Measurements from ENCODE around the gene GPC6.

Gene GPC6

DNA sequence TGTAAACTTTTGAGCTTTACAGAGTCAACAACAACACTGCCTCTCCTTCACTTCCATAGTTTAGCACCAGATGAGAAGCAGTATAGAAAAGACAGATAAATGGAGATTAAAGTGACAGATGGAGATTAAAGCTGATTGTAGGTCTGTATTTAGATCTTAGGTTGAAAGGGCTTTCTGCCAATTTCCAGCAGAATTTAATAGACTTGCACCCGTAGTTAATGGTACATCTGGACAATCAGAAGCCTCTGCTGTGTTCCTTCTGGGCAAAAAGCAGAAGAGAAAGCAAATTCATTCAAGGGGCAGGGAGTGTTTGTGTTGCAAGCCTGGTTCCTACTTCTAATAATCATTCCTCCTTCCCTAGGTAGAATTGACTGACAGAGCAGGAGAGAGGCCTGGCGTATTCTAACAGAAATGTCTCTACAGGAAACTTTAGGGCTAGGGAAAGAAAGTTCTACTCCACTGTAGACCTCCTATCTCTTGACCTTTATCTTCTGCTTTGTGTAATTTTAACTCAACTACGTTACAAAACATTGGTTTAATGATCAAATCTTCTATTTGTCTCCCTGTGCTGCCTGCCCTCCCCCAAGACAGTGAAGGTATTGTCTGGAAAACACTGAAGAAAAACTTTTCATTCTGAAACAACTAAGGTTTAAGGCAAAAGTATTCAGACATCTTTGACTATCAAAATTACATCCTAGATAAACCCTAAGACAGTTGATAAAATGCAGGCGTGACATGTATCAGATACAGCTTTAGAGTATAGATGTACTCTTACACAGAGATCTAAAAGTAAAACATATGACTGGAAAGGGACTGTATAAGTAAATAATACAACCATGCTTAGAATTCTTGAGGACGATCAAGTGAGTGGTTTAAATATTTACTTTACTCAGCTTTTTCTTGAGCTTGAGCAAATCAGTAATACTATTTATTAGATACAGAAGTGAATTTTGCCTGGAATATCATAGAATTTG is 44.4 kb downstream of the GPC6 start:
- no peaks in the 10 kb centered on the region for H3K36me3 ChIP-seq (ENCODE audit: control insufficient read depth in 1 of 2, insufficient read depth in 2 of 2, low read length in 2 of 2)
- H3K27ac ChIP-seq (ENCODE audit: low read length) = no peak overlapping the region

DNA sequence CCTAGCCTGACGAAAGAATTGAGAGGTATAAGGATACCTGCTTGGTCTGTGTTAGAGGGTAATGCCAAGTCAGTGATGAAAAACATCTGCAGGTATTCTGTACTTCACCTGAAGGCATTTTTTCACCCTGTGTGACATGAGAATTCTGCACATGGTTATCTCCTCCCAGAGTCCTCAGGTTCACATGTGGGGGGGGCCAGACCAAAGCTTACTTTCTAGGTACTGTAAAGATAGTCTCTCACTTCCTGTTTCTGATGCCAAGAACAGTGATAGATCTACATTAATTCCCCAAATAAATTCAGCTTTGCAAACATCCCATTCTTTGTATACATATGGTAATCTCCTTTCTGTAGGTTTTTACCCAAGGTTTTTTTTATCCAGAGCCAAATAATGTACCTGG is 53.4 kb downstream of the GPC6 start:
- no peak overlapping the region for H3K4me3 ChIP-seq (ENCODE audit: low read depth in 1 of 2, low read length in 2 of 2)
- H3K9me3 ChIP-seq (ENCODE audit: control insufficient read depth in 1 of 2, low read length in 2 of 2) = no peaks in the 10 kb centered on the region
- H3K4me1 ChIP-seq (ENCODE audit: control insufficient read depth in 1 of 2, insufficient read depth in 2 of 2, low read length in 2 of 2) = no peaks in the 10 kb centered on the region
- H3K36me3 ChIP-seq (ENCODE audit: control insufficient read depth in 1 of 2, insufficient read depth in 2 of 2, low read length in 2 of 2) = no peaks in the 10 kb centered on the region
- H3K27me3 ChIP-seq (ENCODE audit: low read depth, low read length) = no peaks in the 10 kb centered on the region
- no peak overlapping the region for H3K27ac ChIP-seq (ENCODE audit: low read length)

More for the DNA sequence above, 44.4 kb downstream of the GPC6 start:
- Histone ChIP-seq H3K27me3 (ENCODE audit: low read depth, low read length) (no peaks in the 10 kb centered on the region), H3K4me1 (ENCODE audit: control insufficient read depth in 1 of 2, insufficient read depth in 2 of 2, low read length in 2 of 2) (no peaks in the 10 kb centered on the region), H3K9me3 (ENCODE audit: control insufficient read depth in 1 of 2, low read length in 2 of 2) (no peaks in the 10 kb centered on the region), H3K4me3 (ENCODE audit: low read depth in 1 of 2, low read length in 2 of 2) (no peak overlapping the region)

DNA sequence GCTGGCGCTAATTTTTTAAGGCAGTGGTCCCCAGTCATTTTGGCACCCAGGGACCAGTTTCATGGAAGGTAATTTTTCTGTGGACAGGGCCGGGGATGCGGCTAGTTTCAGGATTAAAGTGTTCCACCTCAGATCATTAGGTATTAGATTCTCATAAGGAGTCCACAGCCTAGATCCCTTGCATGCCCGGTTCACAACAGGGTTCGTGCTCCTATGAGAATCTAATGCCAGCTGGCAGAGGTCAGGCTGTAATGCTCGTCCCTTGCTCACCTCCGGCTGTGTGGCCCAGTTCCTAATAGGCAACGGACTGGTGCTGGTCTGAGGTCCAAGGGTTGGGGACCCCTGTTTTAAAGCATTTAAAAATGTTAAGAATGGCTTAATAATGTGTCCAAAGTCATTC is 54.1 kb downstream of the GPC6 start:
- Histone ChIP-seq H3K4me1 (ENCODE audit: control insufficient read depth in 1 of 2, insufficient read depth in 2 of 2, low read length in 2 of 2) (no peaks in the 10 kb centered on the region), H3K36me3 (ENCODE audit: control insufficient read depth in 1 of 2, insufficient read depth in 2 of 2, low read length in 2 of 2) (no peaks in the 10 kb centered on the region), H3K9me3 (ENCODE audit: control insufficient read depth in 1 of 2, low read length in 2 of 2) (no peaks in the 10 kb centered on the region), H3K27ac (ENCODE audit: low read length) (no peak overlapping the region), H3K27me3 (ENCODE audit: low read depth, low read length) (no peaks in the 10 kb centered on the region), H3K4me3 (ENCODE audit: low read depth in 1 of 2, low read length in 2 of 2) (no peak overlapping the region)

DNA sequence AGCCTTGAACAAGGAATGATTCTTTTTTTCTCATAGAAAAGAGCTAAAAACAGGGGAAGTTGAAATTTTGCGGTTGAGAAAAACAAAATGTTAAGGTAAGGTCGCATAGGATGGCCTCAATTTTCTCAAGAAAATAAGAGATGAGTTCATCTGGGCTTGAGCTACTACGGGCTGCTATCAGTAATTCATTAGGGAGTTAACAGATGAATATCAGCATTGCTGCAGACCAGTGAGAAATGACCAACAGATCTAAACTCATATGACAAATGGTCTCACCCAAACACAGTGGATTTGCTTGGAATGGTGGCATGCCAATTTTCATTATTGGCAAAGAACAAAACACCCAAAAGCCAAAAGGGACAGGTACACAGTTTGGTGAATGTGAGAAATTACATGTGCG is 56.6 kb downstream of the GPC6 start:
- Histone ChIP-seq H3K9me3 (ENCODE audit: control insufficient read depth in 1 of 2, low read length in 2 of 2) (no peaks in the 10 kb centered on the region), H3K4me3 (ENCODE audit: low read depth in 1 of 2, low read length in 2 of 2) (no peak overlapping the region), H3K36me3 (ENCODE audit: control insufficient read depth in 1 of 2, insufficient read depth in 2 of 2, low read length in 2 of 2) (no peaks in the 10 kb centered on the region), H3K4me1 (ENCODE audit: control insufficient read depth in 1 of 2, insufficient read depth in 2 of 2, low read length in 2 of 2) (no peaks in the 10 kb centered on the region), H3K27ac (ENCODE audit: low read length) (no peak overlapping the region), H3K27me3 (ENCODE audit: low read depth, low read length) (no peaks in the 10 kb centered on the region)

DNA sequence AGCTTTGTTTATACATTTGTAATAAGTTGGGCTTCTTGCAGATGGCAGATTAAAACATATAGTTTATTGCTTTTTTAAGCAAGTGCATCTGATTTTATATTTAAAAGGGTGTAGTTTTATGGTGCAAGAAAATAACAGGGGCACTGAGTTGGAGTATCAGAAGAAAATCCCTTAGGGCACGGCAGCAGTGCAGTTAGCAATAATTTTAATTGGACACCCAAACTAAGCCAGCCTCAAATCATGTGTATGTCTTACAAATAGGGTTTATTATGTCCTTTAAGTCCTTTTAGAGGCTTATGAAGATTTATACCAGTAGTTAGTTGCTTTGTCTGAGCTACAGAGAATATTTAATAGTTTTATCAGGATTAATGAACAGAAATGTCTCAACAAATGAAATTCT is 57.5 kb downstream of the GPC6 start:
- H3K36me3 ChIP-seq (ENCODE audit: control insufficient read depth in 1 of 2, insufficient read depth in 2 of 2, low read length in 2 of 2) = no peaks in the 10 kb centered on the region
- no peak overlapping the region for H3K27ac ChIP-seq (ENCODE audit: low read length)
- no peaks in the 10 kb centered on the region for H3K4me1 ChIP-seq (ENCODE audit: control insufficient read depth in 1 of 2, insufficient read depth in 2 of 2, low read length in 2 of 2)
- no peaks in the 10 kb centered on the region for H3K9me3 ChIP-seq (ENCODE audit: control insufficient read depth in 1 of 2, low read length in 2 of 2)
- no peaks in the 10 kb centered on the region for H3K27me3 ChIP-seq (ENCODE audit: low read depth, low read length)
- no peak overlapping the region for H3K4me3 ChIP-seq (ENCODE audit: low read depth in 1 of 2, low read length in 2 of 2)

DNA sequence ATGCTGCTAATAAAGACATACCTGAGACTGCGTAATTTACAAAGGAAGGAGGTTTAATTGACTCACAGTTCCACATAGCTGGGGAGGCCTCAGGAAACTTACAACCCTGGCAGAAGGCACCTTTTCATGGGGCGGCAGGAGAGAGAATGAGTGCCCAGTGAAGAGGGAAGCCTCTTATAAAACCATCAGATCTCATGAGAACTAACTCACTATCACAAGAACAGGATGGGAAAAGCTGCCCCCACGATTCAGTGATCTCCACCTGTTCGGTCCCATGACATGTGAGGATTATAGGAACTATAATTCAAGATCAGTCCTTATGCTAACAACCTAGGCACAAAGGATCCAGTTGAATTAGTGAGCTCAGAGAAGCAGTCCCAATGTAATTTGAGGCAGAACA is 59.4 kb downstream of the GPC6 start:
- no peaks in the 10 kb centered on the region for H3K4me1 ChIP-seq (ENCODE audit: control insufficient read depth in 1 of 2, insufficient read depth in 2 of 2, low read length in 2 of 2)
- H3K36me3 ChIP-seq (ENCODE audit: control insufficient read depth in 1 of 2, insufficient read depth in 2 of 2, low read length in 2 of 2) = no peaks in the 10 kb centered on the region
- no peaks in the 10 kb centered on the region for H3K9me3 ChIP-seq (ENCODE audit: control insufficient read depth in 1 of 2, low read length in 2 of 2)
- H3K27ac ChIP-seq (ENCODE audit: low read length) = no peak overlapping the region
- no peaks in the 10 kb centered on the region for H3K27me3 ChIP-seq (ENCODE audit: low read depth, low read length)
- no peak overlapping the region for H3K4me3 ChIP-seq (ENCODE audit: low read depth in 1 of 2, low read length in 2 of 2)

DNA sequence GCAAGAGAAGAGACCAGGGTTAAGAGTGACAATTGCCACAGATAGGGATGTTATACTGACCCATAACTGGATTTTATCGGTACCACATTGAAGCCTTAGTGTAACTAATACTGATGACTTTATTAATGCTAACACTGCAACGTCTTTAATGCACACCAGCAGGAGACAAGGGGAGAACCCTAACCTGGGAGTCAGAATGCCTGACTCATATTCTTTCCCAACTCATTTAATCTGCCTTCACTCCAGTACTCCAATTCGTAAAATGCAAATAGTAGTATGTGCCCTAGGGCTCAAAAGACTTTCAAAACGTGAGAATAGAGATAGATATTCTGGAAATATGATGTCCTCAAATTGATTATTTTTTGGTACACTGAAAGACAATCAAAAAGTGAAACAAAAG is 62.4 kb downstream of the GPC6 start:
- no peaks in the 10 kb centered on the region for H3K4me1 ChIP-seq (ENCODE audit: control insufficient read depth in 1 of 2, insufficient read depth in 2 of 2, low read length in 2 of 2)
- H3K36me3 ChIP-seq (ENCODE audit: control insufficient read depth in 1 of 2, insufficient read depth in 2 of 2, low read length in 2 of 2) = no peaks in the 10 kb centered on the region
- no peak overlapping the region for H3K27ac ChIP-seq (ENCODE audit: low read length)
- H3K4me3 ChIP-seq (ENCODE audit: low read depth in 1 of 2, low read length in 2 of 2) = no peak overlapping the region
- no peaks in the 10 kb centered on the region for H3K9me3 ChIP-seq (ENCODE audit: control insufficient read depth in 1 of 2, low read length in 2 of 2)
- no peaks in the 10 kb centered on the region for H3K27me3 ChIP-seq (ENCODE audit: low read depth, low read length)

DNA sequence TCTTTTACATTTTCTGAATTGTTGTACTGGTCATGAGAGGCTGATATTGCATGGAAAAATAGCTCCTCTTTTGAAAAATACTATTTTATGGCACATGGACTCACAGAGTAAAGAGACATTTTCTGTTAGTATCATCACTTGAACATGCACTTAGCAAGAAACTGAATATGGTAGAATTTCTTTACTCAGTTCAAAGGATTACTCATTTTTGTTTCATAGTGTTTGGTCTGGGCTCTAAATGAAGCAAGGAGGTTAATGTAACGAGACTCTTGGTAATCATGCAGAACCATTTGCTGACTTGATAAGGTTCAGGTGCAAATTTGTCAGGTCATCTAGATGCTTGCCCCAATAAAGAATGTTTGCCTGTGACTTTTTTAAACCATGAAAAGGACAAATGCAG is 63.2 kb downstream of the GPC6 start:
- H3K9me3 ChIP-seq (ENCODE audit: control insufficient read depth in 1 of 2, low read length in 2 of 2) = no peaks in the 10 kb centered on the region
- H3K4me3 ChIP-seq (ENCODE audit: low read depth in 1 of 2, low read length in 2 of 2) = no peak overlapping the region
- H3K36me3 ChIP-seq (ENCODE audit: control insufficient read depth in 1 of 2, insufficient read depth in 2 of 2, low read length in 2 of 2) = no peaks in the 10 kb centered on the region
- H3K27me3 ChIP-seq (ENCODE audit: low read depth, low read length) = no peaks in the 10 kb centered on the region
- H3K4me1 ChIP-seq (ENCODE audit: control insufficient read depth in 1 of 2, insufficient read depth in 2 of 2, low read length in 2 of 2) = no peaks in the 10 kb centered on the region
- no peak overlapping the region for H3K27ac ChIP-seq (ENCODE audit: low read length)

DNA sequence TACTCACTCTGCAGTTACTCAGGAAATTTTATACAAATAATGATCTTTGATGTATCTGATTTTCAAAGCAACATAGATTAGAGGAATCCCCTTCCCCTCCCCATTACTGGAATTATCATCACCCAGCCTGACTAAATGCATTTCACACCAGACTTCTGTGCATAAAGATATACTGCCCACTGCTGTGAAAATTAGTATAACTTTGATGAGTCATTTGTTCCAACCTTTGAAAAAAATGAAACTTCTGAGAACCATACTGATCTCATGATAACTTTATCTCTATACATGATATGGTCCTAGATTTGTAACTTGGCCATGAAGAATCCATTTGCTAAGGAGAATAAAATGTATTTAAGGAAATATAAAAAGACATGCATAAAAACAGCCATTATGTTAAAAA is 63.9 kb downstream of the GPC6 start:
- H3K4me1 ChIP-seq (ENCODE audit: control insufficient read depth in 1 of 2, insufficient read depth in 2 of 2, low read length in 2 of 2) = no peaks in the 10 kb centered on the region
- no peaks in the 10 kb centered on the region for H3K9me3 ChIP-seq (ENCODE audit: control insufficient read depth in 1 of 2, low read length in 2 of 2)

DNA sequence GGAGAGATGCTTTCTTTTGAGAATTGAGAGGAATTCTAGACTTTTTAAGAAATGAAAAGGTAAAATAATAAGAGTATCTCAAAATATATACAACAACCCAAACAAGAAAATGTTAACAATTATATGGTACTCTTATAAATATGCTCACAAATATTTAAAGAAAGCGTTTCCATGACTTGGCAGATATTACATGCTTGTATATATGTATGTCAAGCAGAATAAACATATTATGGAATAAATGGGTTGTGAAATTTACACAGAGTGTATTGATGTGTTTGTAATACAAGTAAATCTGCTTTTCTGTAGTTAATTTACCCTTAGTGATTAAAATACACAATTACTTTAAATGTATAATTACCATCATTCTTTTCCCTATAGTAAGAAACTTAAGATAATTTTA is 65.8 kb downstream of the GPC6 start:
- Histone ChIP-seq H3K27me3 (ENCODE audit: low read depth, low read length) (no peaks in the 10 kb centered on the region), H3K36me3 (ENCODE audit: control insufficient read depth in 1 of 2, insufficient read depth in 2 of 2, low read length in 2 of 2) (no peaks in the 10 kb centered on the region), H3K4me3 (ENCODE audit: low read depth in 1 of 2, low read length in 2 of 2) (no peak overlapping the region), H3K9me3 (ENCODE audit: control insufficient read depth in 1 of 2, low read length in 2 of 2) (no peaks in the 10 kb centered on the region), H3K27ac (ENCODE audit: low read length) (no peak overlapping the region), H3K4me1 (ENCODE audit: control insufficient read depth in 1 of 2, insufficient read depth in 2 of 2, low read length in 2 of 2) (no peaks in the 10 kb centered on the region)

More for the DNA sequence above, 63.9 kb downstream of the GPC6 start:
- Histone ChIP-seq H3K4me3 (ENCODE audit: low read depth in 1 of 2, low read length in 2 of 2) (no peak overlapping the region), H3K27me3 (ENCODE audit: low read depth, low read length) (no peaks in the 10 kb centered on the region), H3K27ac (ENCODE audit: low read length) (no peak overlapping the region), H3K36me3 (ENCODE audit: control insufficient read depth in 1 of 2, insufficient read depth in 2 of 2, low read length in 2 of 2) (no peaks in the 10 kb centered on the region)

DNA sequence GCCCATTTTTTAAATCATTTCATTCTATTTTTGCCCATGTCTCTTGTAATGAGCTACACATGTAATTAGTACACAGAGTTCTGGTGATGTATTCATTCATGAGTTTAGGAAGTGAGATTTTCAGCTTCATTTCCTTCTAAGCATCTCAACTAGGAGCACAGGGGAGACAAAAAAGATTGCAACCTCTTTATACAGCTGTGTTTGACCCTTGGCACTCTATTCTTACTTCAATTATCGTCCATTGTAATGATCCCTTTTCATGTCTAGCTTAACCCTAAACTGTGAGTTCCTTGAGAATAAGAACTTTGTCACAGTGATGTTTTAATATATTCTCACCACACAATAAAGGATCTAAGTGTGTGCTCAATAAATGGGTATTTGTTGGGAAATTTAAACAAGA is 67.1 kb downstream of the GPC6 start:
- Histone ChIP-seq H3K36me3 (ENCODE audit: control insufficient read depth in 1 of 2, insufficient read depth in 2 of 2, low read length in 2 of 2) (no peaks in the 10 kb centered on the region), H3K27ac (ENCODE audit: low read length) (no peak overlapping the region), H3K4me3 (ENCODE audit: low read depth in 1 of 2, low read length in 2 of 2) (no peak overlapping the region), H3K4me1 (ENCODE audit: control insufficient read depth in 1 of 2, insufficient read depth in 2 of 2, low read length in 2 of 2) (no peaks in the 10 kb centered on the region), H3K27me3 (ENCODE audit: low read depth, low read length) (no peaks in the 10 kb centered on the region), H3K9me3 (ENCODE audit: control insufficient read depth in 1 of 2, low read length in 2 of 2) (no peaks in the 10 kb centered on the region)

DNA sequence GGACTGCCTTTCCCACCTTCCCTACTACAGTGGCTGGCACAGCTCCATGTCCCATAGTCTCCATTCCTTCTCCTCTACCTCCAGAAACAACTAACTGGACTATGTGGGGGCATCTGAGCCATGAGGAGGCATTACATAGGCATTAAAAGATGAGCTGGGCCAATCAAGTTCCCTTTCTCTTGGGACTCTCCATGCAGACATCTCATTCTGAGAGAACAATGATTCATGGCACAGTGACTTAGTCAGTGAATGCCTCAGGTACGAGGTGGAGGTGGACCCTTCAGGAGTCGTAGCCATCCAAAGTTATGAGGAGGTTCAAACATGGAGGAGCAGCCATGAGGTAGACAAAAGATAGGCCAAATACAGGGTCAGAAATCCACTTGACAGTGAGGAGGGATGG is 70.0 kb downstream of the GPC6 start:
- Histone ChIP-seq H3K4me1 (ENCODE audit: control insufficient read depth in 1 of 2, insufficient read depth in 2 of 2, low read length in 2 of 2) (no peaks in the 10 kb centered on the region), H3K27me3 (ENCODE audit: low read depth, low read length) (no peaks in the 10 kb centered on the region), H3K4me3 (ENCODE audit: low read depth in 1 of 2, low read length in 2 of 2) (no peak overlapping the region), H3K36me3 (ENCODE audit: control insufficient read depth in 1 of 2, insufficient read depth in 2 of 2, low read length in 2 of 2) (no peaks in the 10 kb centered on the region), H3K9me3 (ENCODE audit: control insufficient read depth in 1 of 2, low read length in 2 of 2) (no peaks in the 10 kb centered on the region), H3K27ac (ENCODE audit: low read length) (no peak overlapping the region)

Measured in muscle layer of duodenum (tissue), 2 donors.